Body of pancreas (tissue), 4 donors: Measurements from ENCODE around the gene MMP23B. TPM values are rescaled to one million over a fixed set of nuclear protein-coding genes. Genes with fewer than 3 reads are reported as not detected.

ENCODE experiments used
- ATAC-seq: fragments of 150-250 bp; one replicate; pipeline ENCODE4 v1.9.1; 2016
- DNase-seq, 4 donors: peaks; one replicate each; pipeline ENCODE4 v3.0.0-alpha.2; 2019
- H3K27ac ChIP-seq, 4 donors: fragments of 200-600 bp; sonication (generic); 1 replicate in 3 of 4; 2 replicates in 1 of 4; pipeline versions ENCODE4 v1.5.1 to v1.6.1; 2016 to 2019; ENCODE audit warnings: mild to moderate bottlenecking in 1 of 4, mixed read lengths in 1 of 4, moderate library complexity in 1 of 4
- H3K27me3 ChIP-seq, 2 donors: fragments of 200-600 bp; sonication (generic); one replicate each; pipeline ENCODE4 v1.6.0; 2016; ENCODE audit warnings: mild to moderate bottlenecking in 1 of 2
- H3K36me3 ChIP-seq, 2 donors: fragments of 200-600 bp; sonication (generic); replicated peaks in 1 of 2; 2 replicates each; pipeline ENCODE4 v1.5.1; 2016; ENCODE audit warnings: low read depth in 2 of 2; ENCODE audit not compliant: insufficient read depth in 1 of 2
- H3K4me1 ChIP-seq: fragments of 200-600 bp; sonication (generic); one replicate; pipeline ENCODE4 v1.6.0; 2016
- H3K4me3 ChIP-seq, 2 donors: fragments of 200-600 bp; sonication (generic); 1 replicate in 1 of 2; 2 replicates in 1 of 2; pipeline ENCODE4 v1.5.1; 2016 to 2019
- H3K9me3 ChIP-seq, 3 donors: fragments of 200-600 bp; sonication (generic); 1 replicate in 2 of 3; 2 replicates in 1 of 3; pipeline ENCODE4 v1.5.1; 2016
- CTCF ChIP-seq, 7 experiments: fragments of 450-650 bp in 4 of 7; fragments of 200-600 bp in 3 of 7; sonication (generic) in 3 of 7; IDR thresholded peaks; one replicate each; pipeline ENCODE4 v1.5.1; 2016 to 2019; ENCODE audit warnings: antibody characterized with exemption in 7 of 7
- POLR2A ChIP-seq, 3 donors: fragments of 450-650 bp; IDR thresholded peaks; one replicate each; pipeline ENCODE4 v1.6.1; 2016; ENCODE audit warnings: antibody characterized with exemption in 3 of 3, mild to moderate bottlenecking in 2 of 3
- WGBS, 2 donors: methylation state at CpG; one replicate each; pipeline ENCODE4 v1.1.5; 2017; 5-methylcytosine and 5-hydroxymethylcytosine counted together
- intact Hi-C: fragments of 100-400 bp; cut with DNase I; formaldehyde crosslinking; loops from one replicate; pipeline ENCODE4 v1.15.1; 2023
- total RNA-seq, 2 donors: library from RNA; depleted of rRNA; stranded (reverse); fragments of >200 nt; gene quantifications; one replicate each; pipeline ENCODE4 v1.1.0, GENCODE V29; 2016

Gene MMP23B
- total RNA-seq, 2 donors from 2014 or later, result 0.99 to 1.8 TPM

DNA sequence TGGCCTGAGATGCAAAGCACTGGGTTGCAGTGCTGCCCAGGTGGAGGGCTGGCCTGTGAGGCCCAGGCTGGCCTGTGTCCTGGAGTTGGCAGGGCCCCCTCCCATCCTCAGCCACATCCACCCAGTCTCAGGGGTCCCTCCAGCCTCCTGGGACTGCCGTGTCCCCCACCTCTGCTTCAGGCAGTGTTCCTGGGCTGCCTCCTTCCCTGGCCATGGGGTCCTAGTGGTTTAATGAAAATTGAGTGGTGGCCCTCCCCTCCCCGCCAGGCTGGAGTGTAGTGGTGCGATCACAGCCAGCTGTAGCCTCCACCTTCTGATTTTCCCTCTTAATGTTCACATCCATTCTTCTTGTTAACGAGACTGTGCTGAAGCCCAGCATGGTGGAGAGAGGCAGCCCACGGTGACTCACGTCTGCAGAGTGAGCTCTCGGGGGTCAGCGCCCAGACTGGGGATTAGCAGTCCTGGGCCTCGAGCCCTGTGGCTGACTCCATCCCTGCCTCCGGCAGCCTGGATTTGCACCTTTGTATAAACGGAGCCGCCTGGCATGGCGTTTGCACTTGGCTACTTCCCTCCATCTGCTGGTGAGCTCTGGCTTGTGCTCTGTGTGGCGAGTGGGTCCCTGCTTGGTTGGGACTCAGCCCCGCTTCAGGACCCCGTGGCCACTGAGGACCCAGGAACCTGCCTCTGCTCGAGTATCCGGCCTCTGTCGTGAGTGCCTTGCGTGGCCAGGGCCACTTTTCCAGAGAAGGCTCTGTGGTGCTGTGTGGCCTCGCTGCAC is 9.8 kb upstream of the MMP23B start:
- H3K27ac ChIP-seq, result no peak overlapping the region
- peaks cover 4% of the 10 kb centered on the region for H3K4me1 ChIP-seq
- H3K4me3 ChIP-seq, result no peak overlapping the region
- no peak for DNase-seq
- no peaks in the 10 kb centered on the region for H3K27me3 ChIP-seq
- intact Hi-C loops, result no loop called here
- 86% methylated on average over 4 to 21 of the region's 21 CpGs for WGBS, 2 donors
- no peaks in the 10 kb centered on the region for H3K9me3 ChIP-seq
- H3K36me3 ChIP-seq, result no peaks in the 10 kb centered on the region
- TF ChIP-seq POLR2A (IDR thresholded peaks at IDR 0.05) (no peak), CTCF (IDR thresholded peaks at IDR 0.05) (no peak)
- ATAC-seq, result no peak

DNA sequence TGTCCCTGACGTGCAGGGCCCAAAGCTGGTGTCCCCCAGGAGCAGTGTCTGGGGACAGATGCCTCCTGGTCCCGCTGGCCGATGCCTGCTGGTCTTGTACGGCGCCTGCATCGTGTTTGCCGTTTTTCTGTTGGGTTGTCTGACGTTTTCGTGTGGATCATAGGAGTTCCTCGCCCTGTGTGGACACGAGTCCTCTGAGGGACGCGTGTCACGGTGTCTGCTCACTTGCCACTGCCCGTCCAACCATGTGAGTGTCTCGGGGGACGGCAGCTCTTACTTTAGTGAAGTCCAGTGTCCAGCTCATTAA is 9.2 kb upstream of the MMP23B start:
- Histone ChIP-seq H3K4me3 (no peak overlapping the region), H3K4me1 (no peaks in the 10 kb centered on the region), H3K27me3 (no peaks in the 10 kb centered on the region), H3K36me3 (no peaks in the 10 kb centered on the region), H3K9me3 (no peaks in the 10 kb centered on the region), H3K27ac (no peak overlapping the region)
- DNase-seq (no peak), ATAC-seq (no peak)
- TF ChIP-seq CTCF (IDR thresholded peaks at IDR 0.05) (no peak), POLR2A (IDR thresholded peaks at IDR 0.05) (no peak)
- WGBS, 2 donors, result 92 to 93% methylated on average over 16 to 17 of the region's 17 CpGs
- intact Hi-C loops, result no loop called here

- TF ChIP-seq POLR2A (IDR thresholded peaks at IDR 0.05), result no peak
- no peak for TF ChIP-seq CTCF (IDR thresholded peaks at IDR 0.05)
- no peak overlapping the region for H3K4me3 ChIP-seq
- H3K36me3 ChIP-seq, result no peaks in the 10 kb centered on the region
- no peaks in the 10 kb centered on the region for H3K27me3 ChIP-seq
- DNase-seq (no peak), ATAC-seq (no peak)
- intact Hi-C loops, result no loop called here
- no peak overlapping the region for H3K27ac ChIP-seq
- WGBS, 2 donors, result 92 to 97% methylated on average over 23 to 33 of the region's 33 CpGs
- no peaks in the 10 kb centered on the region for H3K9me3 ChIP-seq
- no peaks in the 10 kb centered on the region for H3K4me1 ChIP-seq
Measured at GRCh38 chr1:1623181-1623630, 8.8 kb upstream of the MMP23B start.

- no peaks in the 10 kb centered on the region for H3K4me1 ChIP-seq
- no peak for ATAC-seq
- H3K27me3 ChIP-seq, result no peaks in the 10 kb centered on the region
- DNase-seq, result peak in 1 of 4 donors; percentile 8
- intact Hi-C loops, result no loop called here
- H3K4me3 ChIP-seq, result no peak overlapping the region
- no peaks in the 10 kb centered on the region for H3K9me3 ChIP-seq
- H3K36me3 ChIP-seq, result no peaks in the 10 kb centered on the region
- 90% methylated on average over 6 to 38 of the region's 51 CpGs for WGBS, 2 donors
- TF ChIP-seq POLR2A (IDR thresholded peaks at IDR 0.05) (no peak), CTCF (IDR thresholded peaks at IDR 0.05) (no peak)
- no peak overlapping the region for H3K27ac ChIP-seq
Measured at GRCh38 chr1:1623631-1624442, 8.1 kb upstream of the MMP23B start.
